ENCODE data around the gene AHI1.

Gene AHI1

GRCh38 chr6:135269481-135269891 is 228.1 kb downstream of the AHI1 start:
- no peak for DNase-seq (ENCODE audit: low read depth)
- H3K9ac ChIP-seq (ENCODE audit: low read length) = no peak overlapping the region
- no peaks in the 10 kb centered on the region for H3K36me3 ChIP-seq (ENCODE audit: control insufficient read depth, insufficient read depth, low read length, severe bottlenecking)
- H3K4me1 ChIP-seq (ENCODE audit: control insufficient read depth, insufficient read depth, low read length) = no peaks in the 10 kb centered on the region
- H3K27me3 ChIP-seq (replicated peaks; ENCODE audit: control insufficient read depth, insufficient read depth, low read length) = peaks cover 3% of the 10 kb centered on the region
- no peak overlapping the region for H3K4me3 ChIP-seq (ENCODE audit: low read length)
- no peaks in the 10 kb centered on the region for H3K9me3 ChIP-seq (ENCODE audit: control insufficient read depth, low read length)

- Histone ChIP-seq H3K4me1 (ENCODE audit: control insufficient read depth, insufficient read depth, low read length) (no peaks in the 10 kb centered on the region), H3K9ac (ENCODE audit: low read length) (no peak overlapping the region), H3K27me3 (replicated peaks; ENCODE audit: control insufficient read depth, insufficient read depth, low read length) (peaks cover 3% of the 10 kb centered on the region), H3K4me3 (ENCODE audit: low read length) (no peak overlapping the region), H3K9me3 (ENCODE audit: control insufficient read depth, low read length) (no peaks in the 10 kb centered on the region), H3K36me3 (ENCODE audit: control insufficient read depth, insufficient read depth, low read length, severe bottlenecking) (no peaks in the 10 kb centered on the region)
- no peak for DNase-seq (ENCODE audit: low read depth)
Measured at GRCh38 chr6:135268740-135269139, 228.8 kb downstream of the AHI1 start.

- DNase-seq (ENCODE audit: low read depth) = no peak
- H3K4me3 ChIP-seq (ENCODE audit: low read length) = no peak overlapping the region
Measured at GRCh38 chr6:135268263-135268662, 229.3 kb downstream of the AHI1 start.

GRCh38 chr6:135267085-135267484 is 230.5 kb downstream of the AHI1 start:
- Histone ChIP-seq H3K27me3 (replicated peaks; ENCODE audit: control insufficient read depth, insufficient read depth, low read length) (peaks cover 3% of the 10 kb centered on the region), H3K9me3 (ENCODE audit: control insufficient read depth, low read length) (no peaks in the 10 kb centered on the region), H3K9ac (ENCODE audit: low read length) (no peak overlapping the region), H3K4me1 (ENCODE audit: control insufficient read depth, insufficient read depth, low read length) (no peaks in the 10 kb centered on the region), H3K4me3 (ENCODE audit: low read length) (no peak overlapping the region), H3K36me3 (ENCODE audit: control insufficient read depth, insufficient read depth, low read length, severe bottlenecking) (no peaks in the 10 kb centered on the region)
- no peak for DNase-seq (ENCODE audit: low read depth)

More at GRCh38 chr6:135268263-135268662, 229.3 kb downstream of the AHI1 start:
- Histone ChIP-seq H3K36me3 (ENCODE audit: control insufficient read depth, insufficient read depth, low read length, severe bottlenecking) (no peaks in the 10 kb centered on the region), H3K9ac (ENCODE audit: low read length) (no peak overlapping the region), H3K9me3 (ENCODE audit: control insufficient read depth, low read length) (no peaks in the 10 kb centered on the region), H3K4me1 (ENCODE audit: control insufficient read depth, insufficient read depth, low read length) (no peaks in the 10 kb centered on the region), H3K27me3 (replicated peaks; ENCODE audit: control insufficient read depth, insufficient read depth, low read length) (peaks cover 3% of the 10 kb centered on the region)

- H3K4me1 ChIP-seq (ENCODE audit: control insufficient read depth, insufficient read depth, low read length) = no peaks in the 10 kb centered on the region
- DNase-seq (ENCODE audit: low read depth) = no peak
Measured at GRCh38 chr6:135266675-135267074, 230.9 kb downstream of the AHI1 start.

GRCh38 chr6:135265278-135265677 is 232.3 kb downstream of the AHI1 start:
- H3K9ac ChIP-seq (ENCODE audit: low read length) = no peak overlapping the region
- no peaks in the 10 kb centered on the region for H3K36me3 ChIP-seq (ENCODE audit: control insufficient read depth, insufficient read depth, low read length, severe bottlenecking)
- no peak overlapping the region for H3K4me3 ChIP-seq (ENCODE audit: low read length)
- H3K27me3 ChIP-seq (replicated peaks; ENCODE audit: control insufficient read depth, insufficient read depth, low read length) = no peaks in the 10 kb centered on the region
- no peaks in the 10 kb centered on the region for H3K4me1 ChIP-seq (ENCODE audit: control insufficient read depth, insufficient read depth, low read length)
- DNase-seq (ENCODE audit: low read depth) = no peak
- no peaks in the 10 kb centered on the region for H3K9me3 ChIP-seq (ENCODE audit: control insufficient read depth, low read length)

More at GRCh38 chr6:135266675-135267074, 230.9 kb downstream of the AHI1 start:
- peaks cover 3% of the 10 kb centered on the region for H3K27me3 ChIP-seq (replicated peaks; ENCODE audit: control insufficient read depth, insufficient read depth, low read length)
- no peaks in the 10 kb centered on the region for H3K36me3 ChIP-seq (ENCODE audit: control insufficient read depth, insufficient read depth, low read length, severe bottlenecking)
- no peak overlapping the region for H3K4me3 ChIP-seq (ENCODE audit: low read length)
- no peak overlapping the region for H3K9ac ChIP-seq (ENCODE audit: low read length)
- H3K9me3 ChIP-seq (ENCODE audit: control insufficient read depth, low read length) = no peaks in the 10 kb centered on the region

GRCh38 chr6:135261872-135262725 is 235.4 kb downstream of the AHI1 start:
- H3K27me3 ChIP-seq (replicated peaks; ENCODE audit: control insufficient read depth, insufficient read depth, low read length) = no peaks in the 10 kb centered on the region

GRCh38 chr6:135260612-135261011 is 236.9 kb downstream of the AHI1 start:
- Histone ChIP-seq H3K4me3 (ENCODE audit: low read length) (no peak overlapping the region), H3K36me3 (ENCODE audit: control insufficient read depth, insufficient read depth, low read length, severe bottlenecking) (no peaks in the 10 kb centered on the region), H3K27me3 (replicated peaks; ENCODE audit: control insufficient read depth, insufficient read depth, low read length) (peaks cover 2% of the 10 kb centered on the region), H3K9me3 (ENCODE audit: control insufficient read depth, low read length) (no peaks in the 10 kb centered on the region), H3K4me1 (ENCODE audit: control insufficient read depth, insufficient read depth, low read length) (no peaks in the 10 kb centered on the region), H3K9ac (ENCODE audit: low read length) (no peak overlapping the region)
- no peak for DNase-seq (ENCODE audit: low read depth)

More at GRCh38 chr6:135261872-135262725, 235.4 kb downstream of the AHI1 start:
- Histone ChIP-seq H3K4me3 (ENCODE audit: low read length) (no peak overlapping the region), H3K9ac (ENCODE audit: low read length) (no peak overlapping the region), H3K4me1 (ENCODE audit: control insufficient read depth, insufficient read depth, low read length) (no peaks in the 10 kb centered on the region), H3K9me3 (ENCODE audit: control insufficient read depth, low read length) (no peaks in the 10 kb centered on the region), H3K36me3 (ENCODE audit: control insufficient read depth, insufficient read depth, low read length, severe bottlenecking) (no peaks in the 10 kb centered on the region)
- no peak for DNase-seq (ENCODE audit: low read depth)

- Histone ChIP-seq H3K27me3 (replicated peaks; ENCODE audit: control insufficient read depth, insufficient read depth, low read length) (peaks cover 4% of the 10 kb centered on the region), H3K36me3 (ENCODE audit: control insufficient read depth, insufficient read depth, low read length, severe bottlenecking) (no peaks in the 10 kb centered on the region), H3K4me3 (ENCODE audit: low read length) (no peak overlapping the region), H3K9me3 (ENCODE audit: control insufficient read depth, low read length) (no peaks in the 10 kb centered on the region), H3K4me1 (ENCODE audit: control insufficient read depth, insufficient read depth, low read length) (no peaks in the 10 kb centered on the region), H3K9ac (ENCODE audit: low read length) (no peak overlapping the region)
- DNase-seq (ENCODE audit: low read depth) = no peak
Measured at GRCh38 chr6:135258970-135259369, 238.6 kb downstream of the AHI1 start.

GRCh38 chr6:135257631-135258405 is 239.7 kb downstream of the AHI1 start:
- Histone ChIP-seq H3K36me3 (ENCODE audit: control insufficient read depth, insufficient read depth, low read length, severe bottlenecking) (no peaks in the 10 kb centered on the region), H3K9ac (ENCODE audit: low read length) (no peak overlapping the region), H3K9me3 (ENCODE audit: control insufficient read depth, low read length) (no peaks in the 10 kb centered on the region), H3K4me1 (ENCODE audit: control insufficient read depth, insufficient read depth, low read length) (no peaks in the 10 kb centered on the region), H3K4me3 (ENCODE audit: low read length) (no peak overlapping the region), H3K27me3 (replicated peaks; ENCODE audit: control insufficient read depth, insufficient read depth, low read length) (peaks cover 4% of the 10 kb centered on the region)
- no peak for DNase-seq (ENCODE audit: low read depth)

GRCh38 chr6:135256866-135257265 is 240.7 kb downstream of the AHI1 start:
- Histone ChIP-seq H3K36me3 (ENCODE audit: control insufficient read depth, insufficient read depth, low read length, severe bottlenecking) (no peaks in the 10 kb centered on the region), H3K9me3 (ENCODE audit: control insufficient read depth, low read length) (no peaks in the 10 kb centered on the region)

More at GRCh38 chr6:135256866-135257265, 240.7 kb downstream of the AHI1 start:
- H3K4me3 ChIP-seq (ENCODE audit: low read length) = no peak overlapping the region
- peaks cover 4% of the 10 kb centered on the region for H3K27me3 ChIP-seq (replicated peaks; ENCODE audit: control insufficient read depth, insufficient read depth, low read length)
- no peaks in the 10 kb centered on the region for H3K4me1 ChIP-seq (ENCODE audit: control insufficient read depth, insufficient read depth, low read length)
- no peak overlapping the region for H3K9ac ChIP-seq (ENCODE audit: low read length)
- DNase-seq (ENCODE audit: low read depth) = no peak

All from adipocyte (in vitro differentiated cells).